GM04503 (cell line): Measurements from ENCODE around the gene ZNF544.
"Not testable (repeated sequence)": the region's sequence is repeated elsewhere in the genome, so short reads cannot be mapped to it uniquely, and the experiment has no call there.

Experiments used
- DNase-seq: peaks from one replicate; pipeline ENCODE4 v3.0.0-alpha.2; 2012; ENCODE audit warnings: low read depth

Gene ZNF544

GRCh38 chr19:58305065-58305931 lies 76.6 kb downstream of the ZNF544 start, which contains the start of gene ERVK3-1:
ERVK3-1 (plus strand) TSS chr19:58305377; CDS start chr19:58312169, 6,792 bp downstream.
- peak; percentile 86 for DNase-seq

GRCh38 chr19:58305932-58306323 lies 77.2 kb downstream of the ZNF544 start:
- no peak for DNase-seq

GRCh38 chr19:58307736-58308135 lies 79.0 kb downstream of the ZNF544 start:
- DNase-seq = no peak

GRCh38 chr19:58310685-58311084 lies 82.0 kb downstream of the ZNF544 start:
- not testable (repeated sequence) for DNase-seq

- no peak for DNase-seq
These were observed 82.7 kb downstream of the ZNF544 start for GRCh38 chr19:58311345-58311865.
